TTC549 (cell line): ENCODE results near the gene ZFPM1.

Source experiments
- FAIRE-seq: peaks from 2 replicates; lab custom pipeline; 2012; peaks lifted over from hg19 to GRCh38; lab: Jason Lieb, UNC

Gene ZFPM1

DNA sequence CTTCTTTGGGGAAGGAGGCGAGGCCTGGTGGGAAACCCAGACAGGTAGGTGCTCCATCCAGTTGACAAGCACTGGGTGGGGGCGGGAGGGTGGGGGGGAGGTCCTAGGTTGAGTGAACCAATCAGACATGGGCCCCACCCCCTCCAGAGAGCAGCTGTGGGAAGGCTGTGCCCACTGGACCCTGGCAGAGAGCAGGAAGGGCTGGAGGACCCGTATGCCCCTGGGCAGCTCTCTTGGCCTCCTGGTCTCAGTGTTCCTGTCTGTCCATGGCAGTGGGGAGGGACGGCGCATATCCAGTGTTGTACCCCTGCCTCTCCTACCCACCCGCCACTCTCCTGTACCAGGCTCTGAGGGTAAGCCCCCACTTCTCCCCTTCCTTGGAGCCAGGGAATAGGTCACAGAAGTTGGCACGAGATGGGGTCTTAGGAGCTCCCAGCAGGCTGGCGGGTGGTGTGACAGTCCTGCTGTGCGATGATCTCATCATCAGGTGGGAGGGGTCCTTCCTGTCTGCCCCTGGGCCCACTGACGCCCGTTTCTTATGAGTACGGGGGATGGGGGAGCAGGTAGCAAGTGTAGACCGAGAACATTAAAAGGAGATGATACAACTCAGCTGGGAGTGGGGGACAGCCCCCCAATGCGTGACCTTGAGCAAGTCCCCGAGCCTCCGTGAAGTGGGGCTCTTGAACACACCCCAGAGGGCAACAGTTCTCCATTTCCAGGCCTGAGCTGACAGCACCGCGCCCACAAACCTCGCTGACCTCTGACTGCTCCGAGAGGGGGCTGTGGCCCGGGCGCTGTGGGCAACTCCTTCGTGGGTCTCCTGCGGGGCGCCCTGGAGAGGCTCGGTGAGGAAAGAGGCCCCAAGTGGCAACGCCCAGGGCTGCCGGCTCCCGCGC, 1.2 kb upstream of the ZFPM1 start:
- no peak for FAIRE-seq

DNA sequence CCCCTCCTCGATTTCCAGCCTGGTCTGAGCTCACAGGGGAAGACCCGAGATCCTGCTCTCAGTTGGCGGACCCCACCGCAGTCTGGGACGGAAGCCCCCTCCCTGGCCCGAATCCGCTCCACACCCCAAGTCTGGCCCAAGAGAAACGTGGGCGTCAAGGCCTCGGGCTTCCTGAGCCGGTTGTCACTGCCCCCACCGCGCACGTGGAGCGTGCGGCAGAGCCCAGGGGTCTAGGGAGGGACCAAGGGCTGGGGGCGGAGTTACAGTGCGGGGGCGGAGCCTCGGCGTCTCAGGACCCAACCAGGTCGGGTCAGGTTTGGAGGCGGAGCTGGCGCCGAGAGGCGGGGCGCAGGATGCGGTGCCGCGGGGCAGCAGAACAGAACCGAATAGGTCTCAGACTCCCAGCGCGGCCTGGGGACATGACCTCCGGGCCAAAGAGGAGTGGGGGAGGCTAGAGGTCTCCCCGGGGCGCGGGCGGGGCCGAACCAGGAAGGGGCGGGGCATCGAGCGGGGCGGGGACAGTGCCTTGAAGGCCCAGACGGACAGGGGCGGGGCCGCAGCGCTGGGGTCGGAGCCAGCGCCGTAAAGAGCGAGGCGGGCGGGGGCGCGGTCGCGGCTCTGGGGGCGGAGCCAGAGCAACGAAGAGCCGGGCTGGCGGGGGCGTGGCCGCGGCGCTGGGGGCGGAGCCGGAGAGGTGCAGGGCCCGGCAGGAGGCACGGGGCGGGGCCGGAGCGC, 431 bp upstream of the ZFPM1 start:
- FAIRE-seq, result no peak

DNA sequence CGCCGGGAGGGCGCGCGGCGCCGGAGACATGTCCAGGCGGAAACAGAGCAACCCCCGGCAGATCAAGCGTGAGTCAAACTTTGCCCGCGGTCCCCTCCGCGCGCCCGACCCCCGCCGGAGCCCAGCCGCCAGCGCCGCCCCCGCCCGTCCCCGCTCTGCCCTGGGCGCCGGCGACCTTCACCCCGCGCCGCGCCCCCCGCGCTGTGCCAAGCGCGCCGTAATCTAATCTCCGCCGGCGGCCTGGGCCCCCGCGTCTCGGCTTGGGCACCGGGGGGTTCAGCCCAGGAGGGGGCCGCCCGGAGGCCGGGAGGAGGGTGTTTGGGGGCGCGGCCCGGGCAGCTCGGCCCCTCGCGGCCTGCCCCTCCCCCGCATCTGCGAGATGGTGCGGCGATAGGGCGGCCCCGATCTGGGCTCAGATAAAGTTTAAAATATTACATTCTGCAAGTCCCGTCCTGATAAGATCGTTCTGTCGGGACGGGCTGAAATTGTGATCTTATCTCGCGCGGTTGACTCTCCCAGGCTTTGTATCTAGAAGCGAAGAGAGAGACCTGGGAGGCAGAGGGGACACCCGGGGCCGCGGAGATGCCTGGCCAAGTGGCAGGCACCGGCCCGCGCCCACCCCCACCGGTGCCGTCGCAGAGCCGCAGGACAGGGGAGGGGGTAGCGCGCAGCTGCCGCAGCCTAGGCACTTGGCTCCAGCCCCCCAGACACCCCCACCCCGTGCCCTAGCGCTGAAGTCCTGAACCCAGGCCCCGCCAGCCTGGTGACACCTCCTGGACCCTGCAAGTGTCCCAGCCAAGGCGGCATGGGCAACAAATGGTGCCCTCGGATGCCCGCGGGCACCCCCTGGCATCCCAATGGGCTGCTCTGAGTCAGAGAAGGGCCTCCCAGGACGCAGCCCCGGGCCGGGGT, 787 bp downstream of the ZFPM1 start:
- FAIRE-seq, result no peak

DNA sequence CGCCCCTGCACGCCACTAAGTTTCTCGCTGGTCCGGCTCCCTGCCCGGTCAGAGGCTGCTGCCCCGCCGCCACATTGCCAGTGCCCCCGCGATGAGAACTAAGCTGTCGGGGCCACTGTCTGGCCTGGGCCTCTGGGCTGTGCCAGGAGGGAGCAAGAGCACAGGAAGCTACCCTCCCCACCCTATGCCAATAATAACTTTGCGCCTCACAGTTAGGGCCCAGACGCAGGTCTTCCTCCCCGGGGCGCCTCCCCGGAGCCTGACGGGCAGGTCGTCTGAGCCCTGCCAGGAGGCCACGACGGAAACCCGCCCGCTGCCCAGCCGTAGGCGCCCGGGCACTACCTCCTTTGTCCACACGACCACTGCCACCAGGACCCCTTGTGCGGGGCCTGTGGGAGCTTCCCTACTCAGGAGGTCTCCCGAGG, 1.5 kb downstream of the ZFPM1 start:
- no peak for FAIRE-seq

DNA sequence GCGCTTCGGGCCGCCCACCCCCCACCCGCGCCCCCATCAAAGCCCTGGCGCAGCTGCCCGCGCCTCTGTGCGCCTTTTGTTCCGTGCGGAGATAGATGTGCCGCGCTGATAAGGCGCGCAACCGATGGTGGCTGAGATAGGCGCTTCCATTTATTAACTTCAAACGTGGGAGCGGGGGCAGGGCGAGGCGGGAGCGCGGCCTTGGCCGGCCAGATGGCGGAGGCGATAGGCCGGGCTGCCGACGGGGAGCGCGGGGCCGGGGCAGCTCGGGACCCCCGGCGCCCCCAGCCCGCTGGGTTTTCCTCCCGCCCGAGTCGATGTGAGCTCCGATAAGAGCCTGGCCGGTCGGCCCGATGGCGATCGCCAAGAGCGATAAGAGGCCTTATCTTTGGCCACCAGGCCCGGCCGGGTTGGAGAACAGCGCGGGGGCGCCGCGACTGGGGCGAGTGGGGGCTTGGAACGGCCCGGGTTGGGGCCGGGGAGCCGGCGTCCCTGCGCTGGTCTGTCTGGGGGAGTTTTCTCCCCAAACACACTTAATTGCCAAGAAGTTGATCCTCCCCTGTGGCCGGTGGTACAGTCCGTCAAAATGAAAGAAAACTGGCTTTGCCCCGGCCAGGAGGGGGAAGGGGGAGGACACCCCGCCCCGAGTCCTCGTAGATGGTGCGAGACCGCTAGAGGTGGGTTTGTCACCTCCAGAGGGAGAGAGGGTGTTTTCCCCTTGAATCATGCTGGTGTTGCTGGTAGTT, 2.7 kb downstream of the ZFPM1 start:
- FAIRE-seq, result no peak

DNA sequence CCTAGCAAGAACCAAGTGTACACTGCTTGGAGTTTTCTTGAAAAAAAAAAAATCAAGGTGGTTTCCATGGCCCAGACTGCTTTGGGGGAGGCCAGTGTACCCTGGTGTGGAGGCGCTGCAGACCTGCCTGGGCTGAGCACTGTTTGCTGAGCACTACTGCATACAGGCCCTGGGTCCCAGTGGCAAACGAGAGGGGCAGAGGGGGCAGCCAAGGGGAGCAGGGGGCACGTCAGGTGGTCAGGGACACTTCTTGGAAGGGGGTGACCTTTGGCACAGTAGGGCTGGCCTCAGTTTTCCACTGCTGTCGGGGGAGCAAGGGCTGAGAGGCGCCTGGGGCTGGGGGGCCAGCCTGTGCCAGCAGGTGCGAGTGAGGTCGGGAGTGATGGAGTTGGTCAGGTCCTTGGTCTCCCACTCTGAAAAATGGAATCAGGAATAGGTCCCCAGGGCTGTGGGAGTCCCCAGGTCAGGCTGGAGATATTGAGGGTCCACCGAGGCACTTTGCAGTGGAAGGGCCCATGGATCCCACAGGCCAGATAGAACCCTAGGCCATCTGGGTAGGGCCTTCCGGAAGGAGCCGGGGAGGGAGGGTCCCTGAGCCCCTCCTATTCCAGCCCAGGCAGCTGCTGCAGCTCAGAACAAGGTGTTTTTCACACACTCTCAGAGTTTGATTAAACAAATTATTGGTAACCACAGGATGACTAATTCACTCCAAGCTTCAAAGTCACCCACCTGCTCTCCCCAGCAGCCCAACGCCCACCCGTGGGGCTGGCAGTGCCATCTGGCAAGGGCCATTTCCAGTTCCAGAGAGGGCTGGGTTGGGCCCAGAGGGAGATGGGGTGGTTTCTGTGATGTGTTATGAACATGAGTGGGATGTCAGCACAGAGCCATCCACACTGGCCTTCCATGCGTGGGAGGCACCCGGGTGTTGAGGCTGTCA, 3.5 kb downstream of the ZFPM1 start:
- FAIRE-seq, result no peak

DNA sequence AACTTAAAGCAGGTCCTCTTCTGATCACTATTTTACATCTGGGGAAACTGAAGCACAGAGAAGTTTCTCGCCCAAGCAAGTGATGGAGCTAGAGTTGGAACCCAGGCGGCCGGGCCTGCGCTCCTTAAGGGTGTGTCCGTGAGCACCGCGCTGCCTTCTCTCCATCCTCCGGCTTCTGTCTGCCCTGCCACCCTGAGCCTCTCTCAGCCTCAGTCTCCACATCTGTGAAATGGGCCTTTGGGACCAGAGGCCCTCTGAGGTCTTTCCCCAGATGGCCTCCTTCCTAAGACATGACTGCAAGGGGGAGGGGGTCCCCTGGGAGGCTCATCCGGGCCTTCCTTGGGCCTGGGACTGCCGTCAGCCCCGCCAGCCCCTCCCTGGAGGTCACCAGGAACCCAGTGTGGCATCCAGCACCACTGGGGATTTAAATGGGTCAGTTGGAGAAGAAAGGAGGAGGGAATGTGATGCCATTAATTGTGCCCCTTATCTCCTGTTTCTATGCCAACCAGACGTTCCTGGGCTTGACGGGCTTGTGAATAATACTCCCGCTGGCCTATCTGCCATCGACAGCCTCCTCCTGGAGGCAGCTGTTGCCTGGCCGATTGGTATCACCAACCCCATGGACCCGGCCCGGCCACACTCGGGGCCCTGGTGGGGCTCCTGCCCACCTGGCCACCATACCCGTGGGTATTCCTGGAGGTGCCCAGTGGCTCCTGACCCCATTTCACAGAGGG, 5.1 kb downstream of the ZFPM1 start:
- no peak for FAIRE-seq

DNA sequence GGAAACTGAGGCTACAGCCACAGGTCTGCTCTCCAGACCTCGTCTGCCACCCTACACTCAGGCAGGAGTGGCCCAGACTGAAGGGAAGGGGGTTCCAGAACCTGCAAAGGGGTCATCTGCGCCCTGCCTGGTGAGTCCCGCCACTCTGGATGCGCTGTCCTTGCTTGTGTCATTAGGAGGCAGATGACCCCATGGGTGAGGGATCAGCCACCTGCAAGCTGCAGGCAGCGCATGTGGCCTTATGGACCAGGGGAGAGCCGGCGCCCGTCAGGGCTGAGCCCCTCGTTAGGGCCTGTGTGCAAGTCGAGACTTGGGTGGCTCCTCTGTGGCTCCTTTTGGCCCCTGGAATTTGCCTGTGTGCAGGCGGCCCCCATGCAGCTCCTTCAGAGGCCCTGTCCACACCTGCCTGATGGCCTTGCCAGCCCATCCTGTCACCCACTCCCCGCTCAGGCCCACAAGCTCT, 5.7 kb downstream of the ZFPM1 start:
- FAIRE-seq, result no peak

DNA sequence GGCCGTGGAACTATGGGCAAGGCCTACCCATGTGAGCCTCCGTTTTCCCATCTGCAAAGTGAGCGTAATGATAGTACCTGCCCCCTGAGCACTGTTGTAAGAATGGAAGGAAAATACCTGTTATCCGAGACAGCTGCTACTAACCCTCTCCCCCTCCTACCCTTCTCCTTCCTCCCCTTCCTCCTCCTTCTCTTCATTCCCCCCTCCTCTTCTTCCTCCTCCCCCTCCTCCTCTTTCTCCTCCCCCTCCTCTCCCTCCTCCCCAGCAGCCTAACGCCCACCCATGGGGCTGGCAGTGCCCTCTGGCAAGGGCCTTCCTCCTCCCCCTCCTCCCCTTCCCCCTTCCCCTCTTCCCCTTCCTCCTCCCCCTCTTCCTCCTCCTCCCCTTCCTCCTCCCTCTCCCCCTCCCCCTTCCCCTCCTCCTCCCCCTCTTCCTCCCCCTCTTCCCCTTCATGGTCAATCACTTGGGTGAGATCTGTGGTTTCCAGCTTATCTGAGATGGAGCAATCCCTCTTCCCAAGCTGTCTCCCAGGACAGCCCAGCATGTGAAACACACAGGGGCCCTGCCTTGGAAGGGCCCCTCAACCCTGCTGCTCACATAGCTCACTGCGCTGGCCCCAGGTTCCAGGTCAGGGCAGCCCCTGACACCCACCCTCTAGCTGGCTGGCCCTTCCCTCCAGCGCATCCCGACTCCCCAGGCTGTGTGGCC, 6.4 kb downstream of the ZFPM1 start:
- no peak for FAIRE-seq

DNA sequence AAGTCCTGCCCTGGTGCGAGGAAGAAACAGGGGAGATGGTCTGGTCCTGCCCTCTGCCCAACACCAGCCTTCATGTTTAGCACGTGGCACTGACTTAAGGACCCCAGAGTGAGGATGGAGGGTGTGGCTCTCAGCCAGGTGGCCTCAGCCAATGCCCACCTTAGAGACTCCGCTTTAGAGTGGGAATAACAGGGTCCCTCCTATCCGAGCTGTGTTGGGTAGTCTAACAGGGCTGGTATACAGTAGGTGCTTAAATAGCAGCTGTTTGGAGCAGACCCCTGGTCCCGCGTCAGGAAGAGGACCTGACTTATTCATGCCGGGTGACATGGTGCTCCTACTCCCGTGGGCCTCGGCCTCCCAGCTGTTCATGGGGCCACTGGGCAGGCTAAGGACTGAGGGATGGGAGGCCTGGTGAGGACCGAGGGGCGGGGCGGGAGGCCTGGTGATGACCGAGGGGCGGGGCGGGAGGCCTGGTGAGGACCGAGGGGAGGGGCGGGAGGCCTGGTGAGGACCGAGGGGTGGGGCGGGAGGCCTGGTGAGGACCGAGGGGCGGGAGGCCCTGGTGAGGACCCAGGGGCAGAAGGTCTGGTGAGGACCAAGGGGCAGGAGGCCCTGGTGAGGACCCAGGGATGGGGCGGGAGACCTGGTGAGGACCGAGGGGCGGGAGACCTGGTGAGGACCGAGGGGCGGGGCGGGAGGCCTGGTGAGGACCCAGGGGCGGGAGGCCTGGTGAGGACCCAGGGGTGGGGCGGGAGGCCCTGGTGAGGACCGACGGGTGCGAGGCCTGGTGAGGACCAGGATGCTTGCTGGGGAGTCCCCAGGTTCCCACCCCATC, 7.6 kb downstream of the ZFPM1 start:
- no peak for FAIRE-seq

DNA sequence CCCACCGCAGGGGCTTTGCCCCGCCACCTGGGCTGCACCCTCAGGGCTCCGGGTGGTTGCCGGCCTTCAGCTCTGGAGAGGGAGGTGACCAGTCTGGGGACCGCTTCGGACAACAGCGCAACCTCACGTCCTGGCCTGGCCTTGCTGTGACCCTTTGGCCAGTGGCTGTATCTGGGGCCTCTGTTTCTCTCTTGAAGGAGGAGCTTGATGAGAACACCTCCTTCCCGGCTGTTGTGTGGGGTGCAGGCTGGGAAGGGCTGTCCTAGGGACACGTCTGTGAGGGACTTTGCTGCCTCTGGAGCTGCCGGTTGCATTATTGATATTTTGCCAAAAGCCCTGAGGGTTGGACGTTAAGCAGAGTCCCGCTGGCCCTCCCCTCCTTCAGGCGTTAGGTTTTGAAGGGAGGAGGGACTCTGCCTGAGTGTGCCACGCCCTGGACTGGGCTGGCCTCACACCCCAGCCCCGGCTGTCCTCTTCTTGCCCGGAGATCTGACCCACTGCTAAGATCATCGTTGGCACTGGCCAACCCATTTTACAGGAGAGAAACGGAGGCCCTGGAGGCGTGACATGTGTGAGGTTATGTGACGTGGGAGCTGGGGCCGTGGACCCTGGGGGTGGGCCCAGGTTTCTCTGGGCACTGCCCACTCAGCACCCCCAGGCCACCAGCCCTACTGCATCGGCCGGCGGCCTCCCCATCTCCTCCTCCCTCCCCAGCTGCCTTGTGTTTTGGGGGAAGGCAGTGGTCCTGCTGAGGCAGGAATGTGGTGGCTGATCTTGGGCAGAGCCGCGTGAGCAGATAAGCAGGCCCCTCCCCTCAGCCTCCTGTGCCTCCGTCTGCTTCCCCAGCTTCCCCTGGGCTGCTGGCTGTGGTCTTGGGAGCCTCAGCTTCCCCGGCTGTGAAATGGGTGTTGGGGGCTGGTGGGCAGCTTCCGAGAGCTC, 8.5 kb downstream of the ZFPM1 start:
- no peak for FAIRE-seq

- FAIRE-seq, result no peak
Measured at GRCh38 chr16:88462396-88462795, 9.3 kb downstream of the ZFPM1 start.

DNA sequence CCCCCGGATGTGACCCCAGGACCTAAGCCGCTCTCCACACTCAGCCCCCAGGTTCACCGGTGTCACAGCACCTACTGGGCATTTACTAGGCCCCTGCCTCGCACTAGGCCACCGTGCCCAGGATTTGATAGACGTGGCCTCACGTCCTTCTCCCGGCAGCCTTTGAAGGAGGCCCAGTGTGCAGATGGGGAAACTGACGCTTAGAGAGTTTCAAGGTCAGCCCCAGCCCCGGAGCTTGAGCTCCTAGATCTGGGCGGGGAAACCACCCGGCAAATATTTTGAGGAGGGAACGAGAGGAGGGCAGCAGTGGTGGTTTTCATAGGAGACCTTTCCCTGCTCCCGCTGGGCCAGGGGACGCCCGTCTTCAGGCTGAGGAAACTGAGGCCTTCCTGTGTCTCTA, 10.3 kb downstream of the ZFPM1 start:
- FAIRE-seq, result no peak

- FAIRE-seq, result no peak
Measured at GRCh38 chr16:88464447-88465318, 11.6 kb downstream of the ZFPM1 start.

- no peak for FAIRE-seq
Measured at GRCh38 chr16:88465387-88465983, 12.4 kb downstream of the ZFPM1 start.
